GM20000 (cell line): ENCODE results near the gene LAMB1.

Experiments
- DNase-seq: peaks from one replicate; pipeline ENCODE4 v3.0.0; 2012; ENCODE audit warnings: low spot score
- TF ChIP-seq, protein P1 (sequence below): IDR thresholded peaks from 2 replicates; pipeline ENCODE4 v1.5.1; 2012; ENCODE audit warnings: mild to moderate bottlenecking, control low read depth; ENCODE audit errors: extremely low read depth, missing control alignments

Gene LAMB1

DNA sequence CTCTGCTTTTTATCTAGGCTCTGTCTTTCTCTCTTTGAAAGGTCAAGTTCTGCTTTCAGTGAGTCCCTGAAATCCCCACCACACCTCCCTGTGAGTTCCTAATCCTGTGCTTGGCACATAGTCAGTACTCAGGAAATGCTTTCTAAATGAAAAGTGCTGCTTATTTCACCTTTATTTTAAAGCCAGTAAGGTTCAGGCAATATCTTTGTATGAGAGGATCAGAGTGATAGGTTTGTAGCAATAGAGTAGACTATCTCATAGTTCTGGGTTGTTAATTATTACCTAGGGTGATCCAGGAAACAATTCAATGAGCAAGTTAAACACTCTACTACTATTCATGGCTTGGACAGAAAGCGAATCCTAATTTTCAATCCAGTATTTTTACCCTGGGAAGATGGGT lies 7.4 kb upstream of the LAMB1 start:
- TF ChIP-seq, protein P1, sequence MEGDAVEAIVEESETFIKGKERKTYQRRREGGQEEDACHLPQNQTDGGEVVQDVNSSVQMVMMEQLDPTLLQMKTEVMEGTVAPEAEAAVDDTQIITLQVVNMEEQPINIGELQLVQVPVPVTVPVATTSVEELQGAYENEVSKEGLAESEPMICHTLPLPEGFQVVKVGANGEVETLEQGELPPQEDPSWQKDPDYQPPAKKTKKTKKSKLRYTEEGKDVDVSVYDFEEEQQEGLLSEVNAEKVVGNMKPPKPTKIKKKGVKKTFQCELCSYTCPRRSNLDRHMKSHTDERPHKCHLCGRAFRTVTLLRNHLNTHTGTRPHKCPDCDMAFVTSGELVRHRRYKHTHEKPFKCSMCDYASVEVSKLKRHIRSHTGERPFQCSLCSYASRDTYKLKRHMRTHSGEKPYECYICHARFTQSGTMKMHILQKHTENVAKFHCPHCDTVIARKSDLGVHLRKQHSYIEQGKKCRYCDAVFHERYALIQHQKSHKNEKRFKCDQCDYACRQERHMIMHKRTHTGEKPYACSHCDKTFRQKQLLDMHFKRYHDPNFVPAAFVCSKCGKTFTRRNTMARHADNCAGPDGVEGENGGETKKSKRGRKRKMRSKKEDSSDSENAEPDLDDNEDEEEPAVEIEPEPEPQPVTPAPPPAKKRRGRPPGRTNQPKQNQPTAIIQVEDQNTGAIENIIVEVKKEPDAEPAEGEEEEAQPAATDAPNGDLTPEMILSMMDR = no peak

DNA sequence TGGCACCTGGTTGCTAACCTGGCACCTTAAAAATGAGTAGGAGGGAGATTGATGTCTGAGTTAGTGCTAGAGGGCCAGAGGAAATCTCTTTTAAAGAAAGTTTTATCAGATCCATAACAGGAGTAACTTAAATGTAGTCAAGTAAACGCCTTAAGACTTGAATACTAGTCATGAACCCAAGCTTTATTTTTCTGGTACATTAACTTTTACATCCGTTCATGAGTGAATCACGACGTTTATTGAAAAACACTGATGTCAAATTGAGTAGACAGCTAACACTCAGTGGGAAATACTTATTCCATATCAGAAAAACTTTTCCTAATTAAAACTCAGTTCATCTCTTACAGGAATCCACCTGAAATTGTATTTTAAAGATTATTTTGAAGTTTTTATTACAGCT lies 6.9 kb upstream of the LAMB1 start:
- no peak for DNase-seq
- TF ChIP-seq, protein P1 = no peak

More for the DNA sequence above, 7.4 kb upstream of the LAMB1 start:
- DNase-seq = no peak

DNA sequence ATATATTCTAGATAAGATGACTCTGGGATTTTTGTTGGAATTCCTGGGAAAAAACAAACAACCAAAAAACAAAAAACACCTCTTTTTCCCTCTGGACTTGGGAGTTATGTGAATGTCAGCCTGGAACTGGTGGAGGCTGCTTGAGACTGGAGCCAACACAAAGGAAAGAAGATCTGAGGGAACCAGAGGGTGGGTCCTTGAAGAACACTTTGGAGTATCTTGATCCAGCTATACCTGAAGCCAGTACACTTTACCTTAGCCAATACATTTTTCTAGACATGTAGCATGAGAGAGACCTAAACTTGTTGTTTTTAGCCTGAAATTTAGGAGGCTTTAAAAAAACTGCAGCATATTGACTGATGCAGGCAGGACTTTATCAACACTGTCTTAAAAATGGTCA lies 5.9 kb upstream of the LAMB1 start:
- TF ChIP-seq, protein P1 = no peak
- no peak for DNase-seq

DNA sequence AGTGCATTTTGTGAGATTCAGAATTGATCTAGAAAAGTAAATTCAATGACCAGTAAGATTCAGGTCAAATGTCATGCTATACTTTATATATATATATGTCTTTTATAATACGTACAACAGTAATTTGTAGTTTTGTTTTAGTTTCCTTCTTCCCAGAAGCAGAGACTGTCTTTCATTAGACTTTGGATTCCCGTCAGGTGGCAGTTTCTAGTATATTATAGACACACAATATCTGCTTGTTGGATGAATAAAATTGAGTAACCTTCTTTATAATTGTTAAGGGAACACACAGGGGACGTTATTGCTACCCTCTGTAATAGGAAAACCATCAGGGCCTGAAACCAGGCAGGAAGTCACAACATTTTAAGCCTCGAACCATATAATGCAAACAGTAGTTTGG lies 5.3 kb upstream of the LAMB1 start:
- no peak for DNase-seq
- TF ChIP-seq, protein P1 = no peak

DNA sequence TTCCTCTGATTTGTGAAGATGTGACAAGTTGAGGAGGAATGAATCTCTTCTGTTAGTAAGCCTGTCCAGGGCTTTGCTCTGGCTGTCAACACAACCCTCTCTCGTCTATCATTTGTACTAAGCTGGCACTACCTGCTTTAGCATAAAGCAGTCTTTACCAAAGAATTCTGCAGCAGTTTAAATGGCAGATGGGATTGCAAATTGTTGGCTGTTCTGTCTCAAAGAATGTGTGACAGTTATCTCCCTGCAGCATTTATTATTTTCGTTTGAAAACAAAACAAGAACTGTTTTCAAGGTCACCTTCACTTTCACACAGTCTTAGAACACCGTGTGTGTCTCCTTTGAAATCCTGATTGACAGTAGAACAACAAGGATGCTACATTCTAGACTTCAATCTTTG lies 4.8 kb upstream of the LAMB1 start:
- TF ChIP-seq, protein P1 = no peak
- DNase-seq = no peak

DNA sequence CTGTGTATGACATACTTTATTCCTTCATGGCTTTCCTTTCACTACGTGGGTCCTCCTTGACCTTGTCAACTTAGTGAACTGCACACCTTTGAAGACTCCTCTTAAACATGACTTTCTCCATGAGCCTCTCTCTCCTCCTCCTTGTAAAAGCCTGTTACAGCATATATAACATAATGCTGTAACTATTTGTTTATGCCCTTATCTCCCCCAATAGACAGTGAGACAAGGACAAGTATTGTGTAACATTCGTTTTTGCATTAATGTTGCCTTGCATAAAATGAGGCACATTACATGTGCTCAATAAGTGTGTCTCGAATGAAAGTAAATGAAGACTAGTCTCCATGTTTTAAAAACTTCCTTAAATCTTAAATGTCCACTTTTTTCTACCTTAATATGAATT lies 4.3 kb upstream of the LAMB1 start:
- no peak for DNase-seq
- TF ChIP-seq, protein P1 = no peak

DNA sequence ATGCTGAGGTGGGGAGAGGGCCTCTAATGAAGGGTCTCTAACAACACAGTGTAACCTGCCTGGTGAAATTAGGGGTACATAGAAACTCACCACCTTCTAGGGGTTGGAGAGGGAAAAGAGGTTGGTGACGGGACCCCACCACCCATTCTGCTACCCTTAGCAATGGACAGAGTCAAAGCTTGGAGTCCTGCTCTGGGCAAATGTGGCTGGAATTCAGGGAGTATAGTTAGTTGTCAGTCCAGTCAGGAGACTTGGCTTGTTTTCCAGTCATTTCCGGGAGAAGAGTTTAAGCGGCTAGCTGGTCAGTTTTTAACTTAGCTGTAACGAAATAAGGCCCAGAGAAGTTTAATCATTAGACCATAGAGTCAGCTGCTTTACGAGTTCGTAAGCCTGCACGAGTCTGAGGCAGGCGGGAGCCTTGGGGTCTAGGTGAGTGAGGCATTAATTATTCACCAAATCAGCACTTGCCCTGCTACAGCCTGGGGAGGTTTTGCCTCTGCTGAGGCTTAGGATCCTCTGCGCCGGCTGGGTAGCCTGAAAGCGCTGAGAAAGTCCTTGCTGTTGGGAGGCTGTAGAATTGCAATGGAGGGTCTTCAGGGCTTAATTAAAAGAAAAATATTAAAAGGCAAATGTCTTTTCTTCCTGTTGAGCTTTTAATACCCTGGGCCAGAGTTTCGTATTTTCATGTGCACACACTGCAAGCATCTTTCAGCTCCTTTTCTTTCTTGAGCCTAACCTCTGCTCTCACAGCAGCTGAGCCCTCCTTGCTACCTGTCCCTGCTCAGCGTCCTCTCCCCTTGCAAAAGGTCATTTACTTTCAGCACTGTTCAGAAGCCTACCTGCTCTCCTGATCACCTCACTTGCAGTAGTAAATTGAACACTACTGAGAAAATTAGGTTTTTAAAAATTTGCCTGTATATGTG lies 1.5 kb upstream of the LAMB1 start:
- TF ChIP-seq, protein P1 = no peak
- no peak for DNase-seq
